Smooth muscle cell (in vitro differentiated cells): ENCODE results near the gene KDM4B. TPM values are rescaled to one million over a fixed set of nuclear protein-coding genes. Genes with fewer than 3 reads are reported as not detected.

ENCODE experiments used
- DNase-seq: peaks from one replicate; lab custom pipeline; 2025; ENCODE audit not compliant: unreplicated experiment; lab: John Stamatoyannopoulos, UW
- H2AFZ ChIP-seq: fragments of 200-600 bp; sonication (generic); 2 replicates; pipeline ENCODE4 v1.6.0; 2016; ENCODE audit warnings: antibody characterized with exemption, low read depth, mild to moderate bottlenecking
- H3F3A ChIP-seq: fragments of 200-600 bp; sonication (generic); 2 replicates; pipeline ENCODE4 v1.6.0; 2017; ENCODE audit warnings: antibody characterized with exemption, low read depth
- H3K27ac ChIP-seq: fragments of 200-600 bp; sonication (generic); 2 replicates; pipeline ENCODE4 v1.5.1; 2016; ENCODE audit warnings: low read depth, mild to moderate bottlenecking
- H3K27me3 ChIP-seq: fragments of 200-600 bp; sonication (generic); 2 replicates; pipeline ENCODE4 v1.6.1; 2016; ENCODE audit warnings: low read depth, mild to moderate bottlenecking
- H3K36me3 ChIP-seq: fragments of 200-600 bp; sonication (generic); 2 replicates; pipeline ENCODE4 v1.5.1; 2016; ENCODE audit warnings: low read depth
- H3K4me1 ChIP-seq: fragments of 200-600 bp; sonication (generic); 2 replicates; pipeline ENCODE4 v1.5.1; 2016; ENCODE audit warnings: low read depth
- H3K4me2 ChIP-seq: fragments of 200-600 bp; sonication (generic); 2 replicates; pipeline ENCODE4 v1.6.0; 2016; ENCODE audit warnings: mild to moderate bottlenecking
- H3K4me3 ChIP-seq: fragments of 200-600 bp; sonication (generic); 2 replicates; pipeline ENCODE4 v1.5.1; 2016; ENCODE audit warnings: mild to moderate bottlenecking
- H3K79me2 ChIP-seq: fragments of 200-600 bp; sonication (generic); 2 replicates; pipeline ENCODE4 v1.6.0; 2016; ENCODE audit warnings: low read depth, mild to moderate bottlenecking
- H3K9ac ChIP-seq: fragments of 200-600 bp; sonication (generic); 2 replicates; pipeline ENCODE4 v1.6.0; 2016; ENCODE audit warnings: low read depth
- H3K9me3 ChIP-seq: fragments of 200-600 bp; sonication (generic); replicated peaks from 2 replicates; pipeline ENCODE4 v1.5.1; 2016; ENCODE audit warnings: low read depth
- H4K20me1 ChIP-seq: fragments of 200-600 bp; sonication (generic); 2 replicates; pipeline ENCODE4 v1.6.0; 2016; ENCODE audit warnings: low read depth
- WGBS: methylation state at CpG from one replicate; pipeline ENCODE4 v1.1.7; 2016; ENCODE audit warnings: low lambda C conversion rate; 5-methylcytosine and 5-hydroxymethylcytosine counted together
- polyA plus RNA-seq: library from polyadenylated mRNA; unstranded; fragments of >200 nt; fragmentation: Nextera tagmentation; extraction: Ambion mirVana; gene quantifications from 2 replicates; pipeline ENCODE4 v1.2.1, GENCODE V29; 2016
- total RNA-seq: library from RNA; depleted of rRNA; stranded (reverse); fragments of >200 nt; gene quantifications from 2 replicates; pipeline ENCODE4 v1.2.3, GENCODE V29; 2014
- TF ChIP-seq, protein P1 (sequence below): fragments of 200-600 bp; sonication (generic); IDR thresholded peaks from 2 replicates; pipeline ENCODE4 v1.5.1; 2017; ENCODE audit warnings: borderline replicate concordance, mild to moderate bottlenecking, antibody characterized with exemption; ENCODE audit not compliant: insufficient read depth, poor library complexity, severe bottlenecking

KDM4B gene
- total and polyA plus RNA-seq, 2 experiments from 2014 or later = 27.9 to 32.3 TPM

DNA sequence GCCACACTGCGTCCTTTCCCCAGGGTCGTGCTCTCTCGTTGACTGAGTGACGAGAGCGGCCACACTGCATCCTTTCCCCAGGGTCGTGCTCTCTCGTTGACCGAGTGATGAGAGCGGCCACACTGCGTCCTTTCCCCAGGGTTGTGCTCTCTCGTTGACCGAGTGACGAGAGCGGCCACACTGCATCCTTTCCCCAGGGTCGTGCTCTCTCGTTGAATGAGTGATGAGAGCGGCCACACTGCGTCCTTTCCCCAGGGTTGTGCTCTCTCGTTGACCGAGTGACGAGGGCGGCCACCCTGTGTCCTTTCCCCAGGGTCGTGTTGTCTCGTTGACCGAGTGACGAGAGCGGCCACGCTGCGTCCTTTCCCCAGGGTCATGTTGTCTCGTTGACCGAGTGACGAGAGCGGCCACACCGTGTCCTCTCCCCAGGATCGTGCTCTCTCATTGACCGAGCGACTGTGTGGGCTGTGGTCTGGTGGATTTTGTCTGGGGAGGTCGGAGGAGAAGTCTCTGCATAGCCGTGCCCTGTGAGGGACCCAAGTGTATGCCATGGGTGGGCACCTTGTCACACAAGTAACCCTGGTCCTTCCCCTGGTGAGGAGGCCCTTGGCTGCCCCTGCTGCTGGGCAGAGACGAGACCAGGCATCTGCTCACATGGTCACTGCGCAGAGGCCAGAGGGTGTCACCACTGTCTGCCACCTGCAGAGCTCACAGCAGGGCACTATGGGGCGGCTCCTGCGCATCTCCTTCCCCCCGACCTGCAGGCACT is 107.7 kb downstream of the KDM4B start:
- no peaks in the 10 kb centered on the region for H3K9me3 ChIP-seq
- H4K20me1 ChIP-seq = peaks cover 96% of the 10 kb centered on the region
- H3K36me3 ChIP-seq = peaks cover 4% of the 10 kb centered on the region
- H3K9ac ChIP-seq = no peak overlapping the region
- no peak overlapping the region for H3K4me3 ChIP-seq
- no peak overlapping the region for H2AFZ ChIP-seq
- WGBS = 97% methylated on average over 34 of the region's 44 CpGs
- no peaks in the 10 kb centered on the region for H3K79me2 ChIP-seq
- TF ChIP-seq, protein P1, sequence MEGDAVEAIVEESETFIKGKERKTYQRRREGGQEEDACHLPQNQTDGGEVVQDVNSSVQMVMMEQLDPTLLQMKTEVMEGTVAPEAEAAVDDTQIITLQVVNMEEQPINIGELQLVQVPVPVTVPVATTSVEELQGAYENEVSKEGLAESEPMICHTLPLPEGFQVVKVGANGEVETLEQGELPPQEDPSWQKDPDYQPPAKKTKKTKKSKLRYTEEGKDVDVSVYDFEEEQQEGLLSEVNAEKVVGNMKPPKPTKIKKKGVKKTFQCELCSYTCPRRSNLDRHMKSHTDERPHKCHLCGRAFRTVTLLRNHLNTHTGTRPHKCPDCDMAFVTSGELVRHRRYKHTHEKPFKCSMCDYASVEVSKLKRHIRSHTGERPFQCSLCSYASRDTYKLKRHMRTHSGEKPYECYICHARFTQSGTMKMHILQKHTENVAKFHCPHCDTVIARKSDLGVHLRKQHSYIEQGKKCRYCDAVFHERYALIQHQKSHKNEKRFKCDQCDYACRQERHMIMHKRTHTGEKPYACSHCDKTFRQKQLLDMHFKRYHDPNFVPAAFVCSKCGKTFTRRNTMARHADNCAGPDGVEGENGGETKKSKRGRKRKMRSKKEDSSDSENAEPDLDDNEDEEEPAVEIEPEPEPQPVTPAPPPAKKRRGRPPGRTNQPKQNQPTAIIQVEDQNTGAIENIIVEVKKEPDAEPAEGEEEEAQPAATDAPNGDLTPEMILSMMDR = no peak
- no peaks in the 10 kb centered on the region for H3K4me1 ChIP-seq
- no peaks in the 10 kb centered on the region for H3K27me3 ChIP-seq
- no peak for DNase-seq
- no peak overlapping the region for H3K27ac ChIP-seq
- H3K4me2 ChIP-seq = no peak overlapping the region
- no peaks in the 10 kb centered on the region for H3F3A ChIP-seq

DNA sequence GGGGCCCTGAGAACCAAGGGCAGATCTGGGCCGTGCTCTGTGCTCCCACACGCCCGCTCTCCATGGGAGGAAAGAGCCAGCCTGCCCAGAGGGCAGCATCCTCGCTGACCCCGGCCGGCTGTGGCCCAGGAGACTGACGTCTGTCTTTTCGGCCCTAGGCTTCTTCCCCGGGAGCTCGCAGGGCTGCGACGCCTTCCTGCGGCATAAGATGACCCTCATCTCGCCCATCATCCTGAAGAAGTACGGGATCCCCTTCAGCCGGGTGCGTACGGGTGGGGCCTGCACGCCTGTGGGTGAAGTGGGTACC is 108.2 kb downstream of the KDM4B start:
- H3K27ac ChIP-seq = no peak overlapping the region
- no peak overlapping the region for H3K9ac ChIP-seq
- H4K20me1 ChIP-seq = peaks cover 96% of the 10 kb centered on the region
- WGBS = 95% methylated on average over 19 of the region's 19 CpGs
- H3K27me3 ChIP-seq = no peaks in the 10 kb centered on the region
- no peak overlapping the region for H3K4me3 ChIP-seq
- no peaks in the 10 kb centered on the region for H3K9me3 ChIP-seq
- no peaks in the 10 kb centered on the region for H3K4me1 ChIP-seq
- TF ChIP-seq, protein P1 = no peak
- no peaks in the 10 kb centered on the region for H3K79me2 ChIP-seq
- H3F3A ChIP-seq = no peaks in the 10 kb centered on the region
- no peak overlapping the region for H2AFZ ChIP-seq
- no peak overlapping the region for H3K4me2 ChIP-seq
- no peak for DNase-seq
- H3K36me3 ChIP-seq = peaks cover 4% of the 10 kb centered on the region

DNA sequence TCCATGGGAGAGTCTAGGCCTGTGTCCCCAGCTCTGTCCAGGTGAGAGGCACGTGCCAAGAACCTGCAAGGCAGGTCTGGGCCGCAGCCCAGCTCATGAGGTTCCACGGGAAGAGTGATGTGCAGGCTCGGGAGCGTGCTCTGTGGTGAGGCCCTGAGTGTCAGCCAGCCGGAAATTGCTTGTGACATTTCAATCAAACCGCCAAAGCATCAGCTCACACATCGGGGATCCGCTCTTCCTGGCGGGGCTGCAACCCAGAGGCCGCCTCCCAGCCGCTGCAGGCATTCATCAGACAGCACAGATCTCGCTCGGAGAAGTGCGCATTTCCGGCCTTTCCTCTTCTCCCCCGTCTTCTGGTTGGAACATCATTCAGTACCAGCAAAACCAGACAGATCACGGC is 109.3 kb downstream of the KDM4B start:
- Histone ChIP-seq H3K9me3 (no peaks in the 10 kb centered on the region), H3K4me3 (no peak overlapping the region), H3K79me2 (no peaks in the 10 kb centered on the region), H4K20me1 (peaks cover 96% of the 10 kb centered on the region), H3K9ac (no peak overlapping the region), H3K4me2 (no peak overlapping the region), H3F3A (no peaks in the 10 kb centered on the region), H3K36me3 (peaks cover 4% of the 10 kb centered on the region), H3K4me1 (no peaks in the 10 kb centered on the region), H2AFZ (no peak overlapping the region), H3K27ac (no peak overlapping the region), H3K27me3 (no peaks in the 10 kb centered on the region)
- 93% methylated on average over 18 of the region's 18 CpGs for WGBS
- no peak for DNase-seq
- TF ChIP-seq, protein P1 = no peak

DNA sequence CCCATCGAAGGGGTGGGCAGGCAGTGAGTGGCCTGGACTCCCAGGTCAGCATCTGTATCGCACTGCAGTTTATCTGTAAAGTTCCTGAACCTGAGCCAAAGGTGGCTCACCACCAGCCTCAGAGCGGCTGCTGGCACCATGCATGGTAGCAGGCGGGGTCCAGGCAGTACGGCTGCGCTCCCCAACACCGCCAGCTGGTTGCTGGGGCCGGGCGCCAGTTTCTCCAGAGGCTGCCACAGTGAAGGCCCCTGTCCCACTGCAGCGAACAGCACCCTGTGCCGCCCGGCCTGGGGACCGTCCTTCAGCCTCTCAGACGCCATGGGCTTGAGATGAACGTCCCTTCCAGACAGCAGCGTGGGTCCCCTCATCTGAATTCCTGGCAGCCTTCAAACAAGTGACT is 109.8 kb downstream of the KDM4B start:
- H3K4me1 ChIP-seq = no peaks in the 10 kb centered on the region
- TF ChIP-seq, protein P1 = no peak
- no peak for DNase-seq
- H3K36me3 ChIP-seq = peaks cover 4% of the 10 kb centered on the region
- H4K20me1 ChIP-seq = peaks cover 96% of the 10 kb centered on the region
- no peaks in the 10 kb centered on the region for H3F3A ChIP-seq
- no peak overlapping the region for H3K4me2 ChIP-seq
- no peak overlapping the region for H3K4me3 ChIP-seq
- no peak overlapping the region for H2AFZ ChIP-seq
- no peaks in the 10 kb centered on the region for H3K27me3 ChIP-seq
- H3K9ac ChIP-seq = no peak overlapping the region
- no peak overlapping the region for H3K27ac ChIP-seq
- no peaks in the 10 kb centered on the region for H3K79me2 ChIP-seq
- no peaks in the 10 kb centered on the region for H3K9me3 ChIP-seq
- WGBS = 98% methylated on average over 16 of the region's 16 CpGs
